Panc1 (cell line): ENCODE data around the gene OXTR.

Experiments used
- CTCF ChIP-seq: fragments of 450-650 bp; IDR thresholded peaks from 2 replicates; pipeline ENCODE4 v1.5.1; 2017; ENCODE audit warnings: mild to moderate bottlenecking
- POLR2AphosphoS5 ChIP-seq: IDR thresholded peaks from 2 replicates; pipeline ENCODE4 v1.6.1; 2012; ENCODE audit warnings: mild to moderate bottlenecking, low read depth, low read length, moderate library complexity
- REST ChIP-seq, 2 experiments: IDR thresholded peaks; 2 replicates each; pipeline ENCODE4 v1.6.1; 2011 to 2012; ENCODE audit warnings: low read depth in 2 of 2, control low read depth in 1 of 2, low read length in 1 of 2, mild to moderate bottlenecking in 1 of 2, moderate library complexity in 1 of 2; ENCODE audit not compliant: insufficient read depth in 1 of 2
- SIN3A ChIP-seq: IDR thresholded peaks from 2 replicates; pipeline ENCODE4 v1.6.1; 2012; ENCODE audit warnings: low read depth, mild to moderate bottlenecking, low read length, moderate library complexity, borderline replicate concordance; ENCODE audit not compliant: insufficient read depth

GRCh38 chr3:8767256-8767666, 2.2 kb downstream of the OXTR start:
- no peak for TF ChIP-seq CTCF
- TF ChIP-seq SIN3A = no peak
- no peak for TF ChIP-seq REST (IDR thresholded peaks at IDR 0.05; ENCODE audit: insufficient read depth in 1 of 2, low read depth in 2 of 2, low read length in 1 of 2)
- no peak for TF ChIP-seq POLR2AphosphoS5
